Astrocyte (in vitro differentiated cells and primary cell): Measurements from ENCODE around the gene COQ8A. TPM values are rescaled to one million over a fixed set of nuclear protein-coding genes. Genes with fewer than 3 reads are reported as not detected.

ENCODE experiments used
- DNase-seq: peaks from one replicate; pipeline ENCODE4 v3.0.0-alpha.2; 2010; ENCODE audit warnings: low read depth
- FAIRE-seq: peaks from 2 replicates; lab custom pipeline; 2011; peaks lifted over from hg19 to GRCh38; lab: Jason Lieb, UNC
- H2AFZ ChIP-seq: 2 replicates; pipeline ENCODE4 v1.6.0; 2012; ENCODE audit warnings: low read depth, low read length, inconsistent platforms
- H3K27ac ChIP-seq: 2 replicates; pipeline ENCODE4 v1.5.1; 2011; ENCODE audit warnings: low read depth, low read length, inconsistent platforms
- H3K27me3 ChIP-seq: 2 replicates; pipeline ENCODE4 v1.6.0; 2011; ENCODE audit warnings: low read length, inconsistent platforms; ENCODE audit not compliant: insufficient read depth
- H3K36me3 ChIP-seq: 2 replicates; pipeline ENCODE4 v1.5.1; 2011; ENCODE audit warnings: low read length, inconsistent platforms; ENCODE audit not compliant: insufficient read depth
- H3K4me1 ChIP-seq: 2 replicates; pipeline ENCODE4 v1.5.1; 2011; ENCODE audit warnings: low read length, inconsistent platforms; ENCODE audit not compliant: insufficient read depth
- H3K4me2 ChIP-seq: 2 replicates; pipeline ENCODE4 v1.6.0; 2012; ENCODE audit warnings: low read length, inconsistent platforms
- H3K4me3 ChIP-seq: 2 replicates; pipeline ENCODE4 v1.5.1; 2011; ENCODE audit warnings: low read depth, mild to moderate bottlenecking, low read length, inconsistent platforms; ENCODE audit not compliant: insufficient read depth
- H3K79me2 ChIP-seq: 2 replicates; pipeline ENCODE4 v1.6.0; 2012; ENCODE audit warnings: mild to moderate bottlenecking, low read length, inconsistent platforms; ENCODE audit not compliant: insufficient read depth
- H3K9ac ChIP-seq: 2 replicates; pipeline ENCODE4 v1.6.0; 2012; ENCODE audit warnings: mild to moderate bottlenecking, low read length, inconsistent platforms
- H3K9me3 ChIP-seq: 2 replicates; pipeline ENCODE4 v1.5.1; 2012; ENCODE audit warnings: low read depth, mild to moderate bottlenecking, low read length, inconsistent platforms; ENCODE audit not compliant: insufficient read depth
- H4K20me1 ChIP-seq: 2 replicates; pipeline ENCODE4 v1.6.0; 2012; ENCODE audit warnings: low read length, inconsistent platforms; ENCODE audit not compliant: insufficient read depth
- H3K27ac Mint-ChIP-seq: one replicate; pipeline ENCODE4 v1.8.0; 2021; ENCODE audit warnings: mild to moderate bottlenecking, mixed read lengths; ENCODE audit not compliant: unreplicated experiment
- H3K27me3 Mint-ChIP-seq: one replicate; pipeline ENCODE4 v1.8.0; 2021; ENCODE audit warnings: low read depth, mixed read lengths; ENCODE audit not compliant: unreplicated experiment
- H3K36me3 Mint-ChIP-seq: one replicate; pipeline ENCODE4 v1.8.0; 2021; ENCODE audit warnings: low read depth, mixed read lengths; ENCODE audit not compliant: unreplicated experiment
- H3K4me1 Mint-ChIP-seq: one replicate; pipeline ENCODE4 v1.8.0; 2021; ENCODE audit warnings: low read depth, mixed read lengths; ENCODE audit not compliant: unreplicated experiment
- H3K4me3 Mint-ChIP-seq: one replicate; pipeline ENCODE4 v1.8.0; 2021; ENCODE audit warnings: mild to moderate bottlenecking, moderate library complexity, mixed read lengths; ENCODE audit not compliant: unreplicated experiment
- H3K9me3 Mint-ChIP-seq: one replicate; pipeline ENCODE4 v1.8.0; 2021; ENCODE audit warnings: mild to moderate bottlenecking, mixed read lengths; ENCODE audit not compliant: unreplicated experiment
- EZH2 ChIP-seq: IDR thresholded peaks from 2 replicates; pipeline ENCODE4 v1.6.1; 2012; ENCODE audit warnings: mild to moderate bottlenecking, low read length, inconsistent platforms; ENCODE audit not compliant: insufficient read depth
- total RNA-seq: library from RNA; stranded (reverse); gene quantifications from 2 replicates; pipeline ENCODE4 v1.2.1, GENCODE V29; 2021
- TF ChIP-seq, protein P1 (sequence below): IDR thresholded peaks from 2 replicates; pipeline ENCODE4 v1.5.1; 2011; ENCODE audit warnings: low read depth, mild to moderate bottlenecking, inconsistent platforms, low read length, moderate library complexity; ENCODE audit not compliant: insufficient read depth

The COQ8A gene
- total RNA-seq, 1 donor from 2014 or later = 8.2 TPM

DNA sequence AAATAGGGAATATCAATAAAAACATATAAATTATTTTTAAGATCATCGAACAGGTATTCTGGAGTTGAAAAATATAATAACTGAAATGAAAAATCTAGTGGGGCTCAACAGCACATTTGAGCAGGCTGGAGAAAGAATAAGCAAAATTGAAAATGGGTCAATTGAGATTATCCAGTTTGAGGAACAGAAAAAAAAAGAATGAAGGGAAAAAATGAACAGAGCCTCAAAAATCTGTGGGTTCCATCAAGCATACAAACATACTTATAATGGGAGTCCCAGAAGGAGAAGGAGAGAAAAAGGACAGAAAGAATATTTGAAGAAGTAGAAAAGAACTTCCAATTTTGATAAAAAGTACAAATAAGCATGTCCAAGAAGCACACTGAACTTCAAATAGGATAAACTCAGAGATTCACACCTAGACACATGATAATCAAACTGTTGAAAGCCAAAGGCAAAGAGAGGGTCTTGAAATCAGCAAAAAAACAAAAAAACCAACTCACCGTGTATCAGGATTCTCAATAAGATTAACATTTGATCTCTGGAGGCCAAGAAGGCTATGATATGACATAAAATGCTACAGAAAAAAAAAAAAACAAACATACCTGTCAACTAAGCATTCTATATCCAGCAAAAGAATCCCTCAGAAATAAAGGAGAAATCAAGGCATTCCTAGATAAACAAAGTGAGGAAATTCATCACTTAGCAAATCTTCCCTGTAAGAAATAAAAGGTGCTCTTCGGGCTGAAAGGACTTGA lies 5.4 kb upstream of the COQ8A start:
- no peaks in the 10 kb centered on the region for H3K36me3 Mint-ChIP-seq
- Histone ChIP-seq H3K9me3 (no peaks in the 10 kb centered on the region), H3K9ac (no peak overlapping the region), H3K4me3 (no peak overlapping the region), H4K20me1 (no peaks in the 10 kb centered on the region), H2AFZ (no peak overlapping the region), H3K27ac (no peak overlapping the region), H3K27me3 (no peaks in the 10 kb centered on the region), H3K36me3 (no peaks in the 10 kb centered on the region), H3K4me1 (peaks cover 10% of the 10 kb centered on the region), H3K79me2 (no peaks in the 10 kb centered on the region), H3K4me2 (no peak overlapping the region)
- DNase-seq (no peak), FAIRE-seq (no peak)
- no peak overlapping the region for H3K4me3 Mint-ChIP-seq
- no peak overlapping the region for H3K27ac Mint-ChIP-seq
- peaks cover 2% of the 10 kb centered on the region for H3K9me3 Mint-ChIP-seq
- TF ChIP-seq, protein P1, sequence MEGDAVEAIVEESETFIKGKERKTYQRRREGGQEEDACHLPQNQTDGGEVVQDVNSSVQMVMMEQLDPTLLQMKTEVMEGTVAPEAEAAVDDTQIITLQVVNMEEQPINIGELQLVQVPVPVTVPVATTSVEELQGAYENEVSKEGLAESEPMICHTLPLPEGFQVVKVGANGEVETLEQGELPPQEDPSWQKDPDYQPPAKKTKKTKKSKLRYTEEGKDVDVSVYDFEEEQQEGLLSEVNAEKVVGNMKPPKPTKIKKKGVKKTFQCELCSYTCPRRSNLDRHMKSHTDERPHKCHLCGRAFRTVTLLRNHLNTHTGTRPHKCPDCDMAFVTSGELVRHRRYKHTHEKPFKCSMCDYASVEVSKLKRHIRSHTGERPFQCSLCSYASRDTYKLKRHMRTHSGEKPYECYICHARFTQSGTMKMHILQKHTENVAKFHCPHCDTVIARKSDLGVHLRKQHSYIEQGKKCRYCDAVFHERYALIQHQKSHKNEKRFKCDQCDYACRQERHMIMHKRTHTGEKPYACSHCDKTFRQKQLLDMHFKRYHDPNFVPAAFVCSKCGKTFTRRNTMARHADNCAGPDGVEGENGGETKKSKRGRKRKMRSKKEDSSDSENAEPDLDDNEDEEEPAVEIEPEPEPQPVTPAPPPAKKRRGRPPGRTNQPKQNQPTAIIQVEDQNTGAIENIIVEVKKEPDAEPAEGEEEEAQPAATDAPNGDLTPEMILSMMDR = no peak
- TF ChIP-seq EZH2 = no peak
- no peaks in the 10 kb centered on the region for H3K27me3 Mint-ChIP-seq
- H3K4me1 Mint-ChIP-seq = peaks cover 5% of the 10 kb centered on the region

- Histone ChIP-seq H2AFZ (no peak overlapping the region), H3K27me3 (peaks cover 2% of the 10 kb centered on the region), H3K36me3 (no peaks in the 10 kb centered on the region), H3K9ac (peak overlapping the region; percentile 82), H3K79me2 (no peaks in the 10 kb centered on the region), H3K27ac (peak overlapping the region; percentile 77), H3K4me1 (peaks cover 11% of the 10 kb centered on the region), H3K4me3 (peak overlapping the region; percentile 70), H3K4me2 (no peak overlapping the region), H3K9me3 (no peaks in the 10 kb centered on the region), H4K20me1 (no peaks in the 10 kb centered on the region)
- Mint-ChIP-seq H3K9me3 (peaks cover 3% of the 10 kb centered on the region), H3K4me3 (peak overlapping the region; percentile 80), H3K27me3 (peaks cover 4% of the 10 kb centered on the region), H3K27ac (no peak overlapping the region), H3K36me3 (peaks cover 2% of the 10 kb centered on the region), H3K4me1 (peaks cover 5% of the 10 kb centered on the region)
- FAIRE-seq (no peak), DNase-seq (no peak)
- TF ChIP-seq EZH2 = no peak
- TF ChIP-seq, protein P1 = no peak
These were observed 2.0 kb upstream of the COQ8A start for GRCh38 chr1:226937940-226938725.
